Brain pericyte (primary cell): Measurements from ENCODE around the gene SEC24A.
"Not testable (repeated sequence)": the region's sequence is repeated elsewhere in the genome, so short reads cannot be mapped to it uniquely, and the experiment has no call there.

ENCODE experiments used
- DNase-seq: peaks from one replicate; pipeline ENCODE4 v3.0.0-alpha.2; 2012; ENCODE audit warnings: low read depth, low spot score

The SEC24A gene

GRCh38 chr5:134648425-134649162, at the start of gene SEC24A:
SEC24A (plus strand) TSS chr5:134648785; CDS start chr5:134649077, 292 bp downstream.
- peak; percentile 54 for DNase-seq

- DNase-seq = not testable (repeated sequence)
These were observed 48.8 kb upstream of the SEC24A start for GRCh38 chr5:134599820-134600219.

GRCh38 chr5:134600600-134600999, 48.0 kb upstream of the SEC24A start:
- no peak for DNase-seq

- DNase-seq = no peak
These were observed 45.5 kb upstream of the SEC24A start for GRCh38 chr5:134603059-134603458.

- no peak for DNase-seq
These were observed 43.7 kb upstream of the SEC24A start for GRCh38 chr5:134604908-134605307.

GRCh38 chr5:134606726-134607125, 41.9 kb upstream of the SEC24A start:
- no peak for DNase-seq

GRCh38 chr5:134608555-134608954, 40.0 kb upstream of the SEC24A start:
- DNase-seq = no peak

- DNase-seq = no peak
These were observed 39.2 kb upstream of the SEC24A start for GRCh38 chr5:134609232-134609851.

- no peak for DNase-seq
These were observed 37.9 kb upstream of the SEC24A start for GRCh38 chr5:134610725-134611124.

- no peak for DNase-seq
These were observed 37.1 kb upstream of the SEC24A start for GRCh38 chr5:134611515-134611914.

GRCh38 chr5:134614450-134615085, 34.0 kb upstream of the SEC24A start:
- DNase-seq = no peak

GRCh38 chr5:134620634-134621033, 28.0 kb upstream of the SEC24A start:
- DNase-seq = no peak

- DNase-seq = no peak
These were observed 23.0 kb upstream of the SEC24A start for GRCh38 chr5:134625559-134625958.

GRCh38 chr5:134626369-134627014, 22.1 kb upstream of the SEC24A start:
- DNase-seq = peak; percentile 12

- no peak for DNase-seq
These were observed 14.4 kb upstream of the SEC24A start for GRCh38 chr5:134634227-134634626.

- DNase-seq = not testable (repeated sequence)
These were observed 13.2 kb upstream of the SEC24A start for GRCh38 chr5:134635366-134635765.

GRCh38 chr5:134637116-134637721, 11.4 kb upstream of the SEC24A start:
- DNase-seq = no peak

- DNase-seq = no peak
These were observed 9.8 kb upstream of the SEC24A start for GRCh38 chr5:134638760-134639201.

GRCh38 chr5:134642931-134643530, 5.6 kb upstream of the SEC24A start:
- no peak for DNase-seq

- DNase-seq = no peak
These were observed 698 bp upstream of the SEC24A start for GRCh38 chr5:134647750-134648424.
